HG02678 (cell line): ENCODE measurements around the gene TRNP1.
"Not testable (repeated sequence)": the region's sequence is repeated elsewhere in the genome, so short reads cannot be mapped to it uniquely, and the experiment has no call there.

Experiments
- ATAC-seq: cut with Tn5 transposase; IDR thresholded peaks from one replicate; pipeline ENCODE4 v1.9.1; 2021; ENCODE audit warnings: mild to moderate bottlenecking, moderate library complexity; ENCODE audit not compliant: unreplicated experiment

The TRNP1 gene

DNA sequence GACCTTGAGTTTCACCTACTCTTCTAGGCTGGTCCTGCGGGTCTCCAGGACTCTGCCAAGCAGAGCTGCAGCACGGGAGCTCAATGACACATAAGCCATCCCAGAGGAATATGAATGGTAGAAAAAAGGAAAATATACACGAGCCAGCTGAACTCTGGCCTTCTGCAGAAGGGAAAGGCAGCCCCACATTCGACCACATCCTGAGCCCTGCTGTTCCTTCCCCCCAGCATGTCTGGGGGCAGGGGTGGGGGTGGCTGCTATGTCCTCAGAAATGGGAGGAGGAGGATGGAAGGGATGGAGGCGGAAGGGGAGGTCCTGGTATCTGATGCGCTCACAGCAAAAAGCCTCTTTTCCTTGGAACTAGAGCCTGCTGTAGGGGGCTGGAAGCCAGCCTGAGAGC is 21.1 kb upstream of the TRNP1 start:
- ATAC-seq = no peak

DNA sequence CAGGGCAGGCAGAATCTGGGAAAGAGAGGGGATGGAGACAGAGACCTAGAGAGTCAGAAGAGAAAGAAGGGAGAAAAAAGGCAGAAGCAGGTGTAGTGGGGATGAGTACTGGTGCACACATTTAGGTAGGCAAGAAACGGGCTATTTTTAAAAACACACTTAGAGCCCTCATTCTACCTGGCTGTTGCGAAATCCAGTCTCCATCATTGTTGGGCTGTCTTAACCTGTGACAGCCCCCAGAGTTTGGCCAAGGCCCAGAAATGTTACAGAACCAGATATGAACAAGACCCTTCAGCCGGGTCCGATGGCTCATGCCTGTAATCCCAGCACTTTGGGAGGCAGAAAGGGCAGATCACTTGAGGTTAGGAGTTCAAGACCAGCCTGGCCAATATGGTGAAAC is 20.7 kb upstream of the TRNP1 start:
- ATAC-seq = no peak

DNA sequence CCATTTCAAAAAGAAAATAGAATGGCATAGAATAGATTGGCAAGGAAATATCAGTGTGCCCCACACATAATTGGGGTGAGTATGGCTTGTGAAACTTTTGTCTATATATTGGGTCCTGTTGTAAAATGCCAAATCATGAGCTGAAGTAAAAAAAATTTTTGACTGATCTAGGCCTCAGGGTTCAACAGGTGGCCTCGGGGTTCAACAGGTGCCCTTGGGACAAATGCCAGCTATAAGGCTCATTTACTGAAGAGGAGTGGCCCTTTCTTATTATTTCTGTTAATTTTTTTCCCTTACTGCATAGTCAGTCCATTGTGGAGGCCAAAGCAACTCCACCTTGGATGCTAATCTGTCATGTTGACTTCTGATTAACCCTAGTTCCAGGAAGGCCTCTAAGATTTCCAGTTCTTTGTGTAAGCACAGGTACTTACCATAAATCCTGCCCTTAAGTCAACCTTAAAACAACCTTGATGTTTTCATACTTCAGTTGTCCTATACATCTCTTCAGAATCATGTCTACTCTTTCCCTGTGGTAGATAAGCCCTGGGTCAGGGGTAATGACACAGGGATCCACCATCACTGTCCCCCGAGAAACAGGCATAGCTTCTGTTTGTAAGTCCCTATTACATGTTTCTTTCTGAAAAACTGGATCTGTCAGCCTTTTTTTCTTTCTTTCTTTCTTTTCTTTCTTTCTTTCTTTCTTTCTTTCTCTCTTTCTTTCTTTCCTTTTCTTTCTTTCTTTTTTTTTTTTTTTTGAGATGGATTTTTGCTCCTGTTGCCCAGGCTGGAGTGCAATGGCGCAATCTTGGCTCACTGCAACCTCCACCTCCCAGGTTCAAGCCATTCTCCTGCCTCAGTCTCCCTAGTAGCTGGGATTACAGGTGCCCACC is 16.6 kb upstream of the TRNP1 start:
- ATAC-seq = no peak

DNA sequence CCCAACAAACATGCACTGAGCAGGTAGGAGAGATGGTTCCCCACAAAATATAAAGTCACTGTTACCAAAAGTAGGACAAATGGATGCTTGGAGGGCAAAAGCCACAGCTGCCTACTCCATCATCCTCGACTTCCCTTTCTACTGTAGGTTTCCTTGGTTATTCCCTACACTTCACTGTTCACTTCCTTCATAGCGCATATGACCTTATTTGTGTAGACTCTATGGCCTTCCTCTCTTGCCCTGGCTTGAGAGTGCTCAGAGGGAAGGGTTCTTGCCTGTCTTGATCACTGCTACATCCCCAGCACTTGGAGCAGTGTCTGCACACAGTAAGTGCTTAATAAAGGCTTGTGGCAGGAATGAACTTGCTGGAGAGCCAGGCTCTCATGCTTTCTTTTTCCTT is 14.6 kb upstream of the TRNP1 start:
- ATAC-seq = no peak

DNA sequence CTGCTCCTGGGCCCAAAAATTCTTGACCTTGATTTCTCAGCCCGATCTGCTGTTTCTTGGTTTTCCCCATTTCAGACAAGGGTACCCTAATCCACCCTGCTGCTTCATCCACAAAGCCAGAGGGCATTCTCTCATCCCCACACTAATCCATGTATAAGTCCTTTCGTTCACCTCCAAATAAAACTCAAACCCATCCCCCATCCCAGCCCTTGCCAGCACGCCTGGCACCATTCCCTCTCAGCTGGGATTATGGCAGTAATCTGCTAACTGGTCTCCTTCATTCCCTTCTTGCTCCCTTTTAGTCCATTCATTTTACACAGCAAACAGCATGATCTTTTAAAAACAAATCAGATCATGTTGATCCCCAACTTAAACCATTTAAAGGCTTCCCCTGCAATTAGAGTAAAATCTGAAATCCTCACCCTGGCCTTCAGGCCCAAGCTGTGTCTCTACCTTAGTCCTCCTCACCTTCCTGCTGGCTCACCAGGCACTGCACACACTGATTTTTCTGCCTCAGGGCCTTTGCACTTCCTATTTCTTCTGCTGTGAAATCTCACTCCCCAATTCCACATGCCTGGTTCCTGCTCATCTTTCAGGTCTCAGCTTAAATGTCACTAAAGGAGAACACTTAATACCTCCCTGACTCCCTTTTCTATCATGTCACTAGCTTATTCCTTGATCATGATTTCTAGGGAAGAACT is 12.2 kb upstream of the TRNP1 start:
- ATAC-seq = no peak

DNA sequence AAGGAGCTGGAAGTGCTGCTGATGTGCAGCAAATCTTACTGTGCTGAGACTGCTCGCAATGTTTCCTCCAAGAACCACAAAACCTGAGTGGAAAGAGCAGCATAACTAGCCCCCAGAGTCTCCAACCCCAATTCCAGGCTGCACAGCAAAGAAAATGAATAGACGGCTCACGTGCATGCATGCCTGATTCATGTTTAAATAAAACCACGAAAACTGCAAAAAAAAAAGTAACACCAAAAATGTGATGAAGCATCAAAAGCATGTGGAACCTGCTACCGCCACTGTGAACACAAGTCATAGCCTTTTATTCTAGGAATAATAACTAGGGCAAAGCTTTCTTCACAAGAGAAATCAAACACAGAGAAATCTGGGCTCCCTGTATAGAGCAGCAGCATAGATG is 9.6 kb upstream of the TRNP1 start:
- ATAC-seq = no peak

DNA sequence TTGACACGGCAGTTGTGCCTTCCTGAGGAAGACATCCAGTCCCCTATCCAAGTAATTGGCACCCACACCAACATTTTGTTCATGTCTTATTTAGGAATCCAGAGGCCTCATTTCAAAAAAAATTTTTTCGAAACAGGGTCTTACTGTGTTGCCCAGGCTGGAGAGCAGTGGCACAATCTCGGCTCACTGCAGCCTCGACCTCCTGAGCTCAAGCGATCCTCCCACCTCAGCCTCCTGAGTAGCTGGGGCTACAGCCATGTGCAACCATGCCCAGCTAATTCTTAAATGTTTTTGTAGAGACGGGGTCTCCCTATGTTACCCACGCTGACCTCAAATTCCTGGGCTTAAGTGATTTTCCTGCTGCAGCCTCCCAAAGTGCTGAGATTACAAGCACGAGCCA is 9.2 kb upstream of the TRNP1 start:
- ATAC-seq = no peak

DNA sequence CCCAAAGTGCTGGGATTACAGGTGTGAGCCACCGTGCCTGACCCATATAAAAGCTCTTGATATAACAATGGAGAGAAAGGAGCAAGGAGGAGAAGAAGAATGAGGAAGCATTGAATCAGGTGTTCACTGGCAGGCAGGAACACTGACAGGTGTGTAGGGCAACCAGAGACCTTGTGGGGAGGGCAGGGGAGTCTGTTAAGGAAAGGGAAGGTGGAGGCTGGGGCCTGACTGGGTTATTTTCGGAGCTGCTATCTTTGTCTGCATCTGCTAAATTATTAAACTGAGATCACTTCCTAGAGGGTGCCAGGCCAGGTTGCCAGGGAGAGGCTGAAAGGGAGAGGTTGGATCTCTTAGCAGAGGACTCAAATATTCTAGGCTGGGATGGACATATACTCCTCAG is 6.8 kb upstream of the TRNP1 start:
- no peak for ATAC-seq

DNA sequence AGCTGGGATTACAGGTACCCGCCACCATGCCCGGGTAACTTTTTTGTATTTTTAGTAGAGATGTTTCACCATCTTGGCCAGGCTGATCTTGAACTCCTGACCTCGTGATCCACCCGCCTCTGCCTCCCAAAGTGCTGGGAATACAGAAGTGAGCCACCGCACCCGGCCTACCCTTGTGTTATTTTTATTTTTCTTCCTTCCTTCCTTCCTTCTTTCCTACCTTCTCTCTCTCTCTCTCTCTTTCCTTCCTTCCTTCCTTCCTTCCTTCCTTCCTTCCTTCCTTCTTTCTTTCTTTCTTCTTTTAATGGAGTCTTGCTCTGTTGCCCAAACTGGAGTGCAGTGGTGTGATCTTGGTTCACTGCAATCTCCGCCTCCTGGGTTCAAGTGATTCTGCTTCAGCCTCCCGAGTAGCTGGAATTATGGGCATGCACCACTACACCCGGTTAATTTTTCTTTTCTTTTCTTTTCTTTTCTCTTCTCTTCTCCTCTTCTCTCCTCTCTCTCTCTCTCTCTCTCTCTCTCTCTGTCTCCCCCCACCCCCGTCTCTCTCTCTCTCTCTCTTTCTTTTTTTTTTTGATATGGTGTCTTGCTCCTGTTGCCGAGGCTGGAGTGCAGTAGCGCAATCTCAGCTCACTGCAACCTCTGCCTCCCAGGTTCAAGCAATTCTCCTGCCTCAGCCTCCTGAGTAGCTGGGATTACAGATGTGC is 3.9 kb upstream of the TRNP1 start:
- not testable (repeated sequence) for ATAC-seq

DNA sequence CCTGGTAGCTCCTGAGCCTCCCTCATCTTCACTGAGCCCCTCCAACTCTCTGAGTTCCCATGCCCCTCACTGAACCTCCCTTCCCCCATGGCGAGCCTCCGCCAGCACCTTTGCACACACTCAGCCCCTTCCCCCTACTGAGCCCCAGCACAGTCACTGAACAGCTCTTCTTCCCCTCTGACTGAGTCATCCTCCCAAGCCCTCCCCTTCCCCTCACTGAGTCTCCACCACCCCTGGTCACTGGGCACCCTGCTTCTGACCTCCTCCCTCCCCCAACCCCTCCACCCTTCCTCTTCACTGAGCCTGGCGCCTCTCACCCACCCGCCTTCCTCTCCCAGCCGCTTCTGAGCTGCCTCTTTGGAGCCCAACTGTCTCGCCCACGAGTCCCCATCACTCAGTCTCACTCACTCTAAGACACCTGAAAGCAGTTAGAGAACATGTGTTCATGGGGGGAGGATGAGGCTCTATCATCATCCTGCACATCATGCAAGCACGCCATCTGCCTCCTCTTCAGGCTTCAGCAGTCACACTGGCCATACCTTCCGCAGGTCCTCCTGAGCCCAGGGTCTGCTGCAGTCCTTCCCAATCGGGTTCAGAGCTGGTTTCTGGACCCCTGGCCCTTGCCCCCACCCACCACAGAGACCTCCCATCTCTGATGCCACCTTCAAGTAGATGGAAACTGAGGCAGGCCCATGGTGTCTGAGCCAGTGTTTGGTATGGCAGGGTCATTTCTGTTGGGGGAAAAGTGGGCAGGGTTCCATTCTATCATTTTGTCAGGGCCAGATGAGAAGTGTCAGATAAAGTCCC is 2.0 kb upstream of the TRNP1 start:
- ATAC-seq = no peak

DNA sequence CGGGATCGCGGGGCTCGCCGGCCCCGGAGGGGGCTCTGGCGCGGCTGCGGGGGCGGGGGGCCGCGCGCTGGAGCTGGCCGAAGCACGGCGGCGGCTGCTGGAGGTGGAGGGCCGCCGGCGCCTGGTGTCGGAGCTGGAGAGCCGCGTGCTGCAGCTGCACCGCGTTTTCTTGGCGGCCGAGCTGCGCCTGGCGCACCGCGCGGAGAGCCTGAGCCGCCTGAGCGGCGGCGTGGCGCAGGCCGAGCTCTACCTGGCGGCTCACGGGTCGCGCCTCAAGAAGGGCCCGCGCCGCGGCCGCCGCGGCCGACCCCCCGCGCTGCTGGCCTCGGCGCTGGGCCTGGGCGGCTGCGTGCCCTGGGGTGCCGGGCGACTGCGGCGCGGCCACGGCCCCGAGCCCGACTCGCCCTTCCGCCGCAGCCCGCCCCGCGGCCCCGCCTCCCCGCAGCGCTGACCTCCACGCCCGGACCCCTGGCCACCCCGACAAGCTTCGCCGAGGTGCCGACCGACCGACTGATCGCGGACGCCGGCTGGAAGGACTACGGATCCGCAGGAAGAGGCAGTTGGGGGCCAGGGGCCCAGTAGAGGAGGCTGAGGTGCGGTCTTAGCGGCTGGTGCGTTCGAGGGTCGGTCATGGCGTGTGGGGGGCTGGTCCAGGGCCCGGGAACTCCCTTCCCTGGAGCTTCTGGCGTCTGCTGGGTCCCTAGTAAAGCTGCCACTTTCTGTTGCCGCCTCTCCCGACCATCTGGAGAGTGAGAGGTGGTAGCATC is 711 bp downstream of the TRNP1 start:
- peak; percentile 17 for ATAC-seq

DNA sequence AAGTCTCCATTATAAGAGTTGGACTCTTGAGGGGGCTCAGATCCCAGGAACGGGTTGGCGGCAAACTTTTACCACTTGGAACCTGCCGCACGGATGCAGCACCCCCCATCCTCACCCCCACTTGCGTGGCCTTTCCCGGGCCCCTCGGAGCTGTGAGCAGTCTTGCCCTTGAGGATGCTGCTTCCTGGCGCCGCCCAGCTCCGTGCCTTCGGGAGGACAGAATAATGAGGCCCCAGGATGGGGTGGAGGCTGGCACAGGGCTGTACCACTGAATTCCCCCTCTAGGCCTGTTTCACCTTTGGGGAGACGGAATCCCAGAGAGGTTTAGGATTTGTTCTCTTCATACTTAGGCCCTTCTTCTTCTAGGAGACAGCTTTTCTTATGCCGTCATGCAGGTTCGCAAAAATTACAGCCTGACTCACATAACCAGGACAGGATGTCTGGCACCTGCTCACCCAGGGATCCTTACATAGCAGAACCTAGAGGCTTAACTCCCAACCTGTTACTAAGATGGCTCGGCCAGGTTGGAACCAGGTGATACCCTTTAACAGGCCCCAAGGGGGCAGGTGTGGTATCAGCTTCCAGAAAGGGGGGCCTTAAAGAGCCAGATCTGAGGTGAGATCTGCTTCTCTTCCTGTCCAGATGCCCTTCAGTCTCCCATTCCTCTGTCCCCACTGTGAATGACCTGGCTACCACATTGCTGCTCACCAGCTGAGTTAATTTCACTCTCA is 1.5 kb downstream of the TRNP1 start:
- ATAC-seq = no peak

DNA sequence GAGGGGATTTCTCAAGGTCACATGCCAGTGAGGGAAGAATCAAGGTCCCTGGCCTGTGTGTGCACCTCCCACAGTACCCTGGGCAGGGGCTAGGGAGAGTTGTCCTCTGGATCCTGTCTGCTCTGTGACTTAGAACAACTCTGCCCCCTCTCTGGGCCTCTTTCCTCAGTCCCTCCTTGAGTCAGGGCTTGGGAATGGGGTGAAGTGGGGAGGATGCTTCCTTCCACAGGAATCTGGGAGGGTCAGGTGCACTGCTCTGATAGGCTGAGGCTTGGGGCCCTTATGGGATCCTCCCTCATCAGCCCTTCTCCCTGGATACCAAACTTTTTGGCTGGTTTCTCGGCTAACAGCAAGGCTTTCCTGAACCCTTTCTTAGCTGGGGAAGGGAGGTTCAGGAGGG is 2.5 kb downstream of the TRNP1 start:
- ATAC-seq = no peak

DNA sequence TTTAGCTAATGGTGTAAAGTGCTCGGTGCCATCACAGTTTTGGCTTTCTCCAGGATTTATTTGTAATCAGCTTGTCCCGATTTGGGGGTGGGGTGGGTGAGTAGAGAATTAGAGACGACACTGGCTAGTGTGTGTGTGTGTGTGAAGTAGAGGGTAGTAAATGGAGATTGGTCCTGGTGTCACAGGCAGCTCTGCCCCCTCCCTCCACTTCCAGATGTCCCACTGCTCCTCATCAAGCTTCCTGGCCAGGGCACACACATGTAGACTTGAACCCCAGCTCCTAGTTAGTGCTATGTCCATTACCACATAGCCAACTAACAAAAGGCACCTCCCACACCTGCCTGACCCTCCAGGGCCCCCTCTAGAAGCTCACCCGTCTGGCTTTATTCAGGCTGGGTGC is 3.2 kb downstream of the TRNP1 start:
- no peak for ATAC-seq

DNA sequence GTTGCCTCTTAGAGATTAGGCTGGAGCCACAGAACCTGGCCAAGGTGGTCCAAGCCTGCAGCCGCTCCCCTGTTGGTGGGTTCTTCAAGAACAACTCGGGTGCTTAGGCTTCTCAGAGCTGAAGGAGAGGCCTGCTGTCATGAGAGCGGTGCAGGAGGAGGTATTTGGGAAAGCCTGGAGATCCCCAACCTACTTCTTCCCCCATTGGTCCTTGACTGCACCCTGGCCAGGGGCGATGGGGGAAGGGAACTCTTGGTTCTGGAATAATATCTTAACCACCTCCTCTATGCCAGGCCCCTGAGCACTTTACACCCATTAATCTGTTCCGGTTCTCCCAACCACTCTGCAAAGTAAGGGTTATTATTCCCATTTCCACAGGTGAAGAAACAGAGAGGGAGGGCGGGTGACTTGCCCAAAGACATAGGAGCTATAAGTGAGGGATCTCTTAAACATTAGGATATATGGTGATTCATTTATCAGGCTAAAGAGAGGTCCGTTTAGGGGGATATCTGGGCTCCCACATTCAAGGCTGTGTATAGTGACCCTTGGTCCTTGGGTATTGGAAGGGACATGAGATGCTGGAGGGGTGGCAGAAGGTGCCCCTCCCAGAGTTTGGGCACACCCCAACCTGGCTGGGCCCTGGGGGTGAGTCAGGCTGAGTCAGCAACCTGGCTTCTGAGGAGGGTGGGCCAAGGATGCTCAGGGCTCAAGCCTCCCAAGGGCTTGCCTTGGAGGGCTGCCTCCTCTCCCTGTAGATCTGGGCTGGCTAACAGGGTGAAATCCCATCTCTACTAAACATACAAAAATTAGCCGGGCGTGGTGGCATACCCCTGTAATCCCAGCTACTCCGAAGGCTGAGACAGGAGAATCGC is 5.2 kb downstream of the TRNP1 start:
- ATAC-seq = no peak

DNA sequence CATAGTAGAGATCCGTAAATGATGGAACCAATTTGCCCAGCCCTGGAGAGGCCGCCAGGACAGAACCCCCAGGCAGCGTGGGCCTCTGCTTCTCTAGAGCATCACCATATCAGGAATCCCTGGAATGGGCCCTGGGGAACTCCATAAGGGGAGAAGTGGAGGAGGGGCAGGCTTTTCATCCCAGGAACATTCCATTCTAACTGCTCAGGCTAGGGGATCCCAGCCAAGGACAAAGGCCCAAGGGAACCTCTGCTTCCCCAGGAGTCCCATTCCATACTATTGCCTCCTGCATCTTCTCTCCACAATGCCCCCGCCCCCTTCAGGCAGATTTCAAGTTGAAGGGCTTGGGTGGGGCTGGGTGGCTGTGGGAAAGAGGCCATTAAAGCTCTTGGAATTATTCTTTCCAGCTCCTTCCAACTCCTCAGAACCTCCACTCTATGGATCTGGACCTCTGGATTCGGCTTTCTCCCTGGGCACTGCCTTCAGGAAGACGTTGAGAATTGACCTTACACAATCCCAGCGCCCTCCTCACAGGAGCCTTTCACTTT is 6.0 kb downstream of the TRNP1 start:
- ATAC-seq = no peak

DNA sequence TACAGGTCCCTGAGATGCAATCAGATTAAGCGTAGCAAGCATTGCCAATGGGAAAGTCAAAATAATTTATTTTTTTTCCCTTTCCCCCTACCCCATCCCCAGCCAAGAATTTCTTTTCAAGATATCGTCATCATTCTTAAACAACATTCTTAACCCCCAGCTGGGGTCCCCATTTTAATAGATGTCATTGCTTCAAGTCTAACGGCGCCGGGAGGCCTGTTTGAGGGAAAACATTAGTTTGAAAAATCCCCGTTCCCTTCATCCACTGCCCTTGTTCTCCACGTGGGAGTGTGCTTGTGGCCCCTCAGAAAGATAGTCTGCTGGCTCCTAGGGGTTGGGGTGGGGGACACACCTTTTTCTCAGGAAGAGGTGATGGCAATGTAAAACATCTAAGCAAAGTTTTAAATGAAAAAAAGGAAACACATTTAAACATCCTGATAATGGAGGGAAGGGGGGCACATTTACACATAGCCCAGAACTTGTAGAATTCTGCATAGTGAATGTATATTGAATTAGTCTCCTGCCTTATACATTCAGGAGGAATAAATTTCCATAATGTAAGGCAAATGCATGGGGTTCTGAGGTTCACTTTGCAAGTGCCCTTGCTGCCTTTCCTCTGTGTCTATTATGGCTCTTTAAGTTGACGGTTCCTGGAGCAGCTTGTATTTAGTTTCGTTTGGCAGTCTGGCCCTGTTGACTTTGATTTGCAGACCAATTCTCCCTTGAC is 6.8 kb downstream of the TRNP1 start:
- ATAC-seq = no peak
